Uterus (tissue), 2 donors: ENCODE results near the gene EIF4B.

Experiments used
- CTCF ChIP-seq, 4 experiments: fragments of 200-600 bp in 2 of 4; fragments of 450-650 bp in 2 of 4; sonication (generic) in 2 of 4; IDR thresholded peaks; one replicate each; pipeline ENCODE4 v1.5.1; 2016 to 2019; ENCODE audit warnings: antibody characterized with exemption in 4 of 4, mild to moderate bottlenecking in 2 of 4, moderate library complexity in 1 of 4
- POLR2A ChIP-seq, 2 donors: fragments of 450-650 bp; IDR thresholded peaks; one replicate each; pipeline ENCODE4 v1.6.1; 2016; ENCODE audit warnings: antibody characterized with exemption in 2 of 2, mild to moderate bottlenecking in 1 of 2, moderate library complexity in 1 of 2

- no peak for TF ChIP-seq POLR2A (IDR thresholded peaks at IDR 0.05)
- no peak for TF ChIP-seq CTCF (IDR thresholded peaks at IDR 0.05)
Observed at GRCh38 chr12:53014709-53015108, 8.5 kb downstream of the EIF4B start.
